HS-27A (cell line): Measurements from ENCODE around the gene ZNF655.
"Not testable (repeated sequence)": the region's sequence is repeated elsewhere in the genome, so short reads cannot be mapped to it uniquely, and the experiment has no call there.

Experiments
- DNase-seq: peaks from one replicate; pipeline ENCODE4 v3.0.0-alpha.2; 2012; ENCODE audit warnings: low read depth, missing footprints

ZNF655 gene

DNA sequence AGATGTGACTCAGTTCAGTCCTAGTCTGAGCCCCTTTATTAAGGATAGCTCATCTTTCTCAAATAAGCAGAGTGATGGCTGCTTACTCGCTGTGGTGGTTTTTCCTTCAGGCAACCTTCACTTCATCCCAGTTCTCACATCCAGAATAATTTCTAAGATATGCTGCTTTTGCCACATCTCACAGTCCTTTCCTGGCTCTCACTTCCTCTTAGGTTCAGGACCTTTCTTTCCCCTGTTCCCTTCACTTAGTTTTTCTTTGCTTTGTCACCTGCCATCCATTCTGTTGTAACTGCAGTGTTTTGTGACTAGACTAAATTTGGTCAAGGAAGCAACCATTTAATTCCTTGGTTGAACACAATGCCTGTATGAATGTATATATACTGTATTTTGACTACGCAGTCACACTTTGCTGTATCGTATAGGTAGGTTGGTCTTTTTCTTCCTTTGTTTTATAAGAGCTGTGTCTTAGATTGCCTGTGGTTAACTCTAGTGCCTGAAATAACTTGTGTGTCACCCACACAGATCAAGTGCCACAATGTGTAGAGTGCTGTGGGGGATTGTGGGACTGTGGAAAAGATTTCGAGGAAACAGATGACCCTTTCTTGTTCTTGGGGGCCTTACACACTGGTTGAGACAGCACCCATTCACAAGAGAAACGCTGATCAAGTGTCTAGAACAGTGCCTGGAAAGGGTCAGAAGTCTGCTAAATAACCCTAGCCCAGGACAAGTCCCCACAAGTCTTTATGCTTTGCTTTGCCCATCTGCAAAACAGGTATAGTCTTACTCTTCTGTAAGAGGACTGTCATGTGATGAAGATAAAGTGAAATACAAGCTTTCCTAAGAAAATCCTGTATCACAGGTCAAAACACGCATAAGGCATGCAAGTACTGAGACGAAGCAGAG is 2.6 kb downstream of the ZNF655 start:
- no peak for DNase-seq

- no peak for DNase-seq
Observed at GRCh38 chr7:99561737-99562051, 3.3 kb downstream of the ZNF655 start.

- no peak for DNase-seq
Observed at GRCh38 chr7:99562114-99562784, 3.8 kb downstream of the ZNF655 start.

DNA sequence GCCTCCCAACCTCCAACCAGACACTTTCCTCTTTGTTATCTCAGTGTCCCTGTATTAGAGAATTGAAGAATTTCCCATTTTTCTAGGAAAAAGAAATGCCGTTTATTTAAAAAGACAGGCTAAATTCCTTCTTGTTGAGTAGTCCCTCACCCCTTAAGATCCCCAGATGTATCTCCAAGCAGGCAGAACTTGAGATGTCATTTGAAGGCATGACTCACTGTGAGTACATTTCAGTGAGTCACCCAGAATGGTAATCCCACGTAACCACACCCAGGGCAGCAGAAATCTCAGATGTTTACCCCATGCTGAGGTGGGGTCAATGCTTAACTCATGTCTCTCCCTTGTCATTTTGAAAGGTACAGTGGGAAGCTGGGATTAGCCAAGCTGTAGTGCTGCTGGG is 4.4 kb downstream of the ZNF655 start:
- DNase-seq, result peak; percentile 88

- DNase-seq, result peak; percentile 75
Observed at GRCh38 chr7:99563650-99564049, 5.2 kb downstream of the ZNF655 start.

DNA sequence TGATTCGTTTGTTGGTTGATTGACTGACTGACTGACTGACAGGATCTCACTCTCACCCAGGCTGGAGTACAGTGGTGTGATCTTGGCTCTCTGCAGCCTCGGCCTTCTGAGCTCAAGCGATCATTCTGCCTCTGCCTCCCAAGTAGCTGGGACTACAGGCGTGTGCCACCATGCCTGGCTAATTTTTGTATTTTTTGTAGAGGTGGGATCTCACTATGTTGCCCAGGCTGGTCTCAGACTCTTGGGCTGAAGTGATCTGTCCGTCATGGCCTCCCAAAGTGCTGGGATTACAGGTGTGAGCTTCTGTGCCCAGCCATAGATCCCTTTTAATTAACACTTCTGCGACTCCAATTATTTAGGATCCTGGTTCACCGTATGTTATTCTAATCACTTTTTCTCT is 10.3 kb downstream of the ZNF655 start:
- not testable (repeated sequence) for DNase-seq

GRCh38 chr7:99571768-99572167 is 13.3 kb downstream of the ZNF655 start:
- no peak for DNase-seq

GRCh38 chr7:99573257-99573656 is 14.8 kb downstream of the ZNF655 start:
- DNase-seq, result no peak

DNA sequence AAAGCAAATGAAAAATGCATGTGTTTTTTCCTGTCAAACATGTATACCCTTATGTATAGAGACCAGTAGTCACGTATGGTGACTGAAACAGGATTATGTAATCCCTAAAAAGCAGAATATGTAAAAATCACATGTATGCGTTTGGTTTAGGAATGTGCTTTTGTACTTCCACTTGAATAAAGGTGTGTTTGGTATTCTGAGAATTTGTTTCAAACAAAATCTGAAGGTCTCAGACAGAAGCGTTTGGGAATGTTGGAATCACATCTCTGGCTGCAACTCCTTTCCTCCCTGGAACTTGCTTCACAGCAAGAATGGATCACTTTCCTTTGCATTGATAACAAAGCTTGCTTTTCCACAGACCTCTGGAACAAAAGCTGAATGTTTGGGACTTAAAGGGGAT is 17.8 kb downstream of the ZNF655 start:
- no peak for DNase-seq

DNA sequence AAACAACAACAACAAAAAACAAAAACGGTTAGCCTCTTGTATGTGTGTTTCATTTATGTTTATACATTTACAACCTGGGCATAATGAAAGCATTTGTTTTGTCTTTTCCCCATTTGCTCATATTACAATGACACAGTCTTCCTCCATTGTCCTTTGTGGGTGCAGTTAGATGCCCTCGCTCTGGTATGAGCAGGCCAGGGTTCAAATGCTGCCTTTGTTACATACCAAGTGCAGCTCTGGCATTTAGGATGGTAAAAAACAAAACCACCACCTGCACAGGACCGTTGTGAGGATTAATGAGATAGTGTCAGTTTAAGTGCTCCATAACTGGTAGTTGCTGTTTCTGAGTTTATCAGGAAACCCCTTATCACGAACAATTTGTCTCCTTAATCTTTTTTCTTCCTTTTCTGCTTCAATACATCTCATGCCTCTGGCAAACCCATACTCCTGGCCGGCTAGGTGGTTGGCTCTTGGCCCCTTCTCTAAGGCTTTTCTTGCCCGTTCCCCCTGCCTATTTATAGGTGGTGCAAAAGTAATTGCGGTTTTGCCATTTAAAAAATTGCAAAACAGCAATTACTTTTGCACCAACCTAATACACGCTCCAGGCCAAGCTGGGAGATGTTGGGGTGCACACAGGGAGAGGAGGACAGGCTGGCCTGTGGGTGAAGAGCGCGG is 21.0 kb downstream of the ZNF655 start:
- no peak for DNase-seq

GRCh38 chr7:99579956-99580777 is 21.7 kb downstream of the ZNF655 start:
- DNase-seq, result no peak

DNA sequence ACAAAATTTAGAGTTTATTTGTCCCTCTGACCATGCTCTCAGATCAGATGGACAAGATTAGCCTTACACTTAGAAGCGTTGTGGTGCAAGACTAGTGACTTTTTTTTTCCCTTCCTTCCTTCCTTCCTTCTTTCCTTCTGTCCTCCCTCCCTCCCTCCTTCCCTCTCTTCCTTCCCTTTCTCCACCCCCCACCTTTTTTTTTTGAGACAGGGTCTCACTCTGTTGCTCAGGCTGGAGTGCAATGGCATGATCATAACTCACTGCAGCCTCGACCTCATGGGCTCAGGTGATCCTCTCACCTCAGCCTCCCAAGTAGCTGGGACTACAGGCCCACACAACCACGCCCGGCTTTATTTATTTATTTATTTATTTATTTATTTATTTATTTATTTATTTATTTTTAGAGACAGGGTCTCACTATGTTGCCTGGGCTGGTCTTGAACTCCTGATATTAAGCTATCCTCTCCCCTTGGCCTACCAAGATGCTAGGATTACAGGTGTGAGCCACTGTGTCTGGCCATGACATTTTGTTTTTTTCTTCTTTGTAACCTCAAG is 22.4 kb downstream of the ZNF655 start:
- not testable (repeated sequence) for DNase-seq

- DNase-seq, result no peak
Observed at GRCh38 chr7:99588868-99589267, 30.4 kb downstream of the ZNF655 start.

GRCh38 chr7:99594948-99595745 is 36.7 kb downstream of the ZNF655 start:
- DNase-seq, result no peak

- DNase-seq, result no peak
Observed at GRCh38 chr7:99596408-99596955, 38.0 kb downstream of the ZNF655 start.

- DNase-seq, result no peak
Observed at GRCh38 chr7:99597762-99598501, 39.5 kb downstream of the ZNF655 start, which contains the start of gene TMEM225B. TSS of gene TMEM225B (plus strand) at chr7:99598267. CDS start at chr7:99604389, 6,122 bp downstream.

GRCh38 chr7:99599836-99600235 is 41.4 kb downstream of the ZNF655 start:
- no peak for DNase-seq

- no peak for DNase-seq
Observed at GRCh38 chr7:99601656-99602310, 43.3 kb downstream of the ZNF655 start.

DNA sequence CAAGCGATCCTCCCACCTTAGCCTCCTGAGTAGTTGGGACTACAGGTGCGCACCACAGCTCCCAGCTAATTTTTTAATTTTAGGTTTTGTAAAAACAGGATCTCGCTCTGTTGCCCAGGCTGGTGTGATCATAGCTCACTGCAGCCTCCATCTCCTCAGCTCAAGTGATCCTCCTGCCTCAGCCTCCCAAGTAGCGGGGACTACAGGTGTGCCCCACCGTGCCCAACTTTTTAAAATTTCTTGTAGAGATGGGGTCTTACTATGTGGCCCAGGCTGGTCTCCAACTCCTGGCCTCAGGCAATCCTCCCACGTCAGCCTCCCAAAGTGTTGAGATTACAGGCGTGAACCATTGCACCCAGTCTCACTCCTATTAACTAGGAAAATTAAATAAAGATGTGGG is 47.1 kb downstream of the ZNF655 start:
- no peak for DNase-seq
